SK-N-SH (cell line): ENCODE measurements around the gene CRYBG1. TPM values are rescaled to one million over a fixed set of nuclear protein-coding genes. Genes with fewer than 3 reads are reported as not detected.

ENCODE experiments used
- CTCF ChIA-PET: fragments of 300-600, 350-600 bp; formaldehyde crosslinking; extraction: SDS; loops from one replicate; lab custom pipeline; 2021; lab: Yijun Ruan, JAX
- POLR2A ChIA-PET: fragments of 350-600 bp; sonication (Branson Sonifier 250); formaldehyde crosslinking; extraction: SDS; loops from one replicate; lab custom pipeline; 2020; ENCODE audit warnings: antibody characterized with exemption, inconsistent platforms; lab: Yijun Ruan, JAX
- DNase-seq: peaks from one replicate; pipeline ENCODE4 v3.0.0; 2012
- H2AFZ ChIP-seq: fragments of 200-600 bp; sonication (generic); 2 replicates; pipeline ENCODE4 v1.8.1; 2016; ENCODE audit warnings: antibody characterized with exemption, mild to moderate bottlenecking, low read depth
- H3F3A ChIP-seq: fragments of 200-600 bp; sonication (generic); replicated peaks from 2 replicates; pipeline ENCODE3; 2016; ENCODE audit warnings: antibody characterized with exemption, mild to moderate bottlenecking; ENCODE audit not compliant: insufficient read depth
- H3K27ac ChIP-seq, 2 experiments: fragments of 200-500 bp in 1 of 2; fragments of 200-600 bp in 1 of 2; sonication (Bioruptor generic) in 1 of 2; sonication (generic), shearing (Covaris generic) in 1 of 2; 2 replicates each; pipeline versions ENCODE4 v1.5.1 to v1.6.1; 2014 to 2016; ENCODE audit warnings: low read depth in 2 of 2, inconsistent platforms in 1 of 2, low read length in 1 of 2, mild to moderate bottlenecking in 1 of 2, mixed read lengths in 1 of 2
- H3K27me3 ChIP-seq: fragments of 200-600 bp; sonication (generic), shearing (Covaris generic); 2 replicates; pipeline ENCODE4 v1.6.1; 2016; ENCODE audit warnings: mixed run types; ENCODE audit not compliant: insufficient read depth
- H3K36me3 ChIP-seq, 2 experiments: fragments of 200-500 bp in 1 of 2; fragments of 200-600 bp in 1 of 2; sonication (Bioruptor generic) in 1 of 2; sonication (generic) in 1 of 2; replicated peaks in 1 of 2; 2 replicates each; pipeline versions ENCODE3 to v1.5.1; 2014 to 2016; ENCODE audit warnings: low read length in 1 of 2, mild to moderate bottlenecking in 1 of 2; ENCODE audit not compliant: insufficient read depth in 2 of 2, control insufficient read depth in 1 of 2
- H3K4me1 ChIP-seq, 2 experiments: fragments of 200-500 bp in 1 of 2; fragments of 200-600 bp in 1 of 2; sonication (Bioruptor generic) in 1 of 2; sonication (generic), shearing (Covaris generic) in 1 of 2; 2 replicates each; pipeline versions ENCODE4 v1.5.1 to v1.6.1; 2014 to 2016; ENCODE audit warnings: low read depth in 1 of 2, low read length in 1 of 2, mixed run types in 1 of 2; ENCODE audit not compliant: insufficient read depth in 2 of 2, control insufficient read depth in 1 of 2
- H3K4me2 ChIP-seq: fragments of 200-600 bp; sonication (generic), shearing (Covaris generic); 2 replicates; pipeline ENCODE4 v1.6.1; 2017; ENCODE audit warnings: mixed run types
- H3K4me3 ChIP-seq, 2 experiments: fragments of 200-500 bp in 1 of 2; fragments of 200-600 bp in 1 of 2; sonication (Bioruptor generic) in 1 of 2; sonication (generic), shearing (Covaris generic) in 1 of 2; 2 replicates each; pipeline versions ENCODE4 v1.5.1 to v1.8.1; 2014 to 2016; ENCODE audit warnings: low read depth in 2 of 2, inconsistent platforms in 1 of 2, low read length in 1 of 2, mild to moderate bottlenecking in 1 of 2, mixed read lengths in 1 of 2, moderate library complexity in 1 of 2
- H3K79me2 ChIP-seq: fragments of 200-600 bp; sonication (generic); 2 replicates; pipeline ENCODE4 v1.8.1; 2017; ENCODE audit warnings: mild to moderate bottlenecking; ENCODE audit not compliant: insufficient read depth
- H3K9ac ChIP-seq: fragments of 200-600 bp; sonication (generic); 2 replicates; pipeline ENCODE4 v1.6.1; 2017; ENCODE audit warnings: mixed run types
- H3K9me2 ChIP-seq: fragments of 200-600 bp; sonication (generic); 2 replicates; pipeline ENCODE4 v1.6.1; 2017; ENCODE audit warnings: mixed run types
- H3K9me3 ChIP-seq: fragments of 200-600 bp; sonication (generic); 2 replicates; pipeline ENCODE4 v1.6.1; 2017; ENCODE audit warnings: mixed run types, mild to moderate bottlenecking, moderate library complexity
- H4K20me1 ChIP-seq: fragments of 200-600 bp; sonication (generic); 2 replicates; pipeline ENCODE4 v1.6.1; 2017; ENCODE audit warnings: mild to moderate bottlenecking, mixed run types; ENCODE audit not compliant: insufficient read depth
- CHD2 ChIP-seq: fragments of 150-350 bp; IDR thresholded peaks from 2 replicates; pipeline ENCODE4 v1.6.1; 2018; ENCODE audit warnings: low read length; ENCODE audit not compliant: partially characterized antibody
- ELF1 ChIP-seq: IDR thresholded peaks from 2 replicates; pipeline ENCODE4 v1.4.0; 2012
- EP300 ChIP-seq, 2 experiments: IDR thresholded peaks; 2 replicates each; pipeline versions ENCODE4 v1.4.0 to v1.6.1; 2012; ENCODE audit warnings: borderline replicate concordance in 1 of 2, low read depth in 1 of 2, low read length in 1 of 2
- JUND ChIP-seq: IDR thresholded peaks from 2 replicates; pipeline ENCODE4 v1.4.0; 2012
- MEF2A ChIP-seq: IDR thresholded peaks from 2 replicates; pipeline ENCODE4 v1.4.0; 2012; ENCODE audit warnings: low read depth, borderline replicate concordance
- NFIC ChIP-seq: IDR thresholded peaks from 2 replicates; pipeline ENCODE4 v1.4.0; 2012; ENCODE audit warnings: borderline replicate concordance
- RCOR1 ChIP-seq: fragments of 150-350 bp; IDR thresholded peaks from 2 replicates; pipeline ENCODE4 v1.6.1; 2017; ENCODE audit warnings: antibody characterized with exemption, low read length
- RFX5 ChIP-seq: IDR thresholded peaks from 2 replicates; pipeline ENCODE4 v1.6.1; 2012; ENCODE audit warnings: mild to moderate bottlenecking, improper control_type of control experiment, low read length
- SIN3A ChIP-seq: IDR thresholded peaks from 2 replicates; pipeline ENCODE4 v1.6.1; 2012; ENCODE audit warnings: low read depth, mild to moderate bottlenecking, low read length, moderate library complexity, borderline replicate concordance
- SMC3 ChIP-seq: IDR thresholded peaks from 2 replicates; pipeline ENCODE4 v1.6.1; 2012; ENCODE audit warnings: low read depth, low read length, improper control_type of control experiment
- TCF12 ChIP-seq: IDR thresholded peaks from 2 replicates; pipeline ENCODE4 v1.4.0; 2012
- WGBS: methylation state at CpG from one replicate; pipeline ENCODE4 v1.1.6; 2017; ENCODE audit warnings: low lambda C conversion rate; 5-methylcytosine and 5-hydroxymethylcytosine counted together
- polyA plus RNA-seq, 3 experiments: library from polyadenylated mRNA; depleted of rRNA; stranded (reverse); fragments of >200 nt; gene quantifications; 2 replicates each; pipeline ENCODE4 v1.2.3, GENCODE V29; 2012
- TF ChIP-seq, protein P1 (sequence below): IDR thresholded peaks from 2 replicates; pipeline ENCODE4; 2012
- TF ChIP-seq, protein P2 (sequence below): IDR thresholded peaks from 2 replicates; pipeline ENCODE4 v1.4.0; 2012; ENCODE audit warnings: low read depth
- TF ChIP-seq, protein P3 (sequence below): fragments of 200-600 bp; sonication (generic); IDR thresholded peaks from 2 replicates; pipeline ENCODE4 v1.6.1; 2017; ENCODE audit warnings: antibody characterized with exemption, mild to moderate bottlenecking, moderate library complexity
- TF ChIP-seq, protein P4 (sequence below): fragments of 150-350 bp; IDR thresholded peaks from 2 replicates; pipeline ENCODE4 v1.6.1; 2016; ENCODE audit warnings: mild to moderate bottlenecking, low read depth, low read length

The CRYBG1 gene
- polyA plus RNA-seq, 1 of the 3 experiments (the other 2 are of a cell fraction), result 13.8 TPM

DNA sequence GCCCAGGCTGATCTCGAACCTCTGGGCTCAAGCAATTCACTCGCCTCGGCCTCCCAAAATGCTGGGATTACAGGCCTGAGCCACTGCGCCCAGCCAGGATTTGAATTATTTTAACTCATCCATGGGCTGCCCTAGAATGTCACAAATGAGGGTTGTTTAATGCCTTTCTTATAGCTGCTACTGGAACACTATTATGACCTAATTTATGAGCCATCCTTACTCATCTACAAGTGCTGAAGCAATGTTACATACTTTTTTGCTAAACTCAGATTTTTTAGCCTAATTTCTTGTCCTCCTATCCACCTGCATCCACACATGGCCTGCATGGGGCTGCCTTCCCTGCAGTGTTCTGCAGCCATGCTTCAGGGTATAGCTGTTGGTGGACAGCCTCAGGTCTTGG, 208.9 kb downstream of the CRYBG1 start:
- WGBS, result 91% methylated on average over 4 of the region's 4 CpGs
- H3F3A ChIP-seq, result peaks cover 9% of the 10 kb centered on the region
- H3K27me3 ChIP-seq, result no peaks in the 10 kb centered on the region
- H2AFZ ChIP-seq, result no peak overlapping the region
- H4K20me1 ChIP-seq, result no peaks in the 10 kb centered on the region
- peaks cover 0 to 9% of the 10 kb centered on the region in 2 experiments; a peak in 2 of 4 replicates for H3K4me1 ChIP-seq
- H3K36me3 ChIP-seq, result peaks cover 43 to 55% of the 10 kb centered on the region in 2 experiments
- H3K9ac ChIP-seq, result no peak overlapping the region
- no peak overlapping the region for H3K4me3 ChIP-seq
- no peak overlapping the region for H3K4me2 ChIP-seq
- DNase-seq, result no peak
- no peaks in the 10 kb centered on the region for H3K79me2 ChIP-seq
- CTCF ChIA-PET, result interaction anchor here (1.0 to 10.4 kb wide), 7 partner anchors 124 to 423 kb away, joined by 3 to 85 read pairs (median 3); no protein-coding TSS in a partner anchor
- H3K9me2 ChIP-seq, result no peaks in the 10 kb centered on the region
- no peaks in the 10 kb centered on the region for H3K9me3 ChIP-seq
- TF ChIP-seq ELF1 (no peak), TCF12 (no peak), EP300 (IDR thresholded peaks at IDR 0.05; ENCODE audit: borderline replicate concordance in 1 of 2, low read depth in 1 of 2, low read length in 1 of 2) (no peak)
- TF ChIP-seq, protein P1, sequence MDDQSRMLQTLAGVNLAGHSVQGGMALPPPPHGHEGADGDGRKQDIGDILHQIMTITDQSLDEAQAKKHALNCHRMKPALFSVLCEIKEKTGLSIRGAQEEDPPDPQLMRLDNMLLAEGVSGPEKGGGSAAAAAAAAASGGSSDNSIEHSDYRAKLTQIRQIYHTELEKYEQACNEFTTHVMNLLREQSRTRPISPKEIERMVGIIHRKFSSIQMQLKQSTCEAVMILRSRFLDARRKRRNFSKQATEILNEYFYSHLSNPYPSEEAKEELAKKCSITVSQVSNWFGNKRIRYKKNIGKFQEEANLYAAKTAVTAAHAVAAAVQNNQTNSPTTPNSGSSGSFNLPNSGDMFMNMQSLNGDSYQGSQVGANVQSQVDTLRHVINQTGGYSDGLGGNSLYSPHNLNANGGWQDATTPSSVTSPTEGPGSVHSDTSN, result no peak
- TF ChIP-seq, all 33 proteins: peak for 0
- POLR2A ChIA-PET, result no interaction called here
- no peak overlapping the region for H3K27ac ChIP-seq

DNA sequence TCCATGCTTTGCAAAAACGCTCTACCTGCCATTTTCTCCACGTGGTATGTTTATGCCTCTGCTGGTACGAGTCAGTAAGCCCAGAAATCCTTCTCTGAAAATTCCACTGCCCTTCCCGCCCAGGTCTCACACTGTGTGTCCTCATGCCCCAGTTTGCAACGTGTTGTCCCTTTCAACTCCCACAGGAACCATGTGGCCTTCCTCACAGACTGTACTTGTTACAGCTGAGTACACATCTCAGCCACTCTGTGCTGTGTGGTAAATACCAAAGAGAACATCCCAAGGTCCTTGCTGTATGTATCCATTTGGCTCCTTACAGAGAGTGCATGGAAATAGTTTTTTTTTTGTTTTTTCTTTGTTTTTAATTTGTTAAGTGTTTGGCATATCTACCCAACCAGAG, 211.9 kb downstream of the CRYBG1 start:
- POLR2A ChIA-PET, result no interaction called here
- Histone ChIP-seq H3K9ac (no peak overlapping the region), H3K9me3 (no peaks in the 10 kb centered on the region)

GRCh38 chr6:106572875-106573585, 212.5 kb downstream of the CRYBG1 start:
- H3K4me3 ChIP-seq, result no peak overlapping the region
- POLR2A ChIA-PET, result no interaction called here
- no peak for DNase-seq
- no peaks in the 10 kb centered on the region for H4K20me1 ChIP-seq
- H3K9me2 ChIP-seq, result no peaks in the 10 kb centered on the region
- 99% methylated on average over 6 of the region's 6 CpGs for WGBS
- no peaks in the 10 kb centered on the region for H3K9me3 ChIP-seq
- H3K4me1 ChIP-seq, result peaks cover 0 to 8% of the 10 kb centered on the region in 2 experiments; a peak in 2 of 4 replicates
- no peaks in the 10 kb centered on the region for H3F3A ChIP-seq
- H3K9ac ChIP-seq, result no peak overlapping the region
- no peaks in the 10 kb centered on the region for H3K79me2 ChIP-seq
- no peak overlapping the region for H2AFZ ChIP-seq
- H3K4me2 ChIP-seq, result no peak overlapping the region
- peaks cover 25 to 30% of the 10 kb centered on the region in 2 experiments for H3K36me3 ChIP-seq
- no peak overlapping the region for H3K27ac ChIP-seq
- H3K27me3 ChIP-seq, result no peaks in the 10 kb centered on the region
- CTCF ChIA-PET, result interaction anchor here (0.8 to 10.4 kb wide), 5 partner anchors 16 to 408 kb away, joined by 3 to 85 read pairs (median 4); no protein-coding TSS in a partner anchor
- TF ChIP-seq, protein P2, sequence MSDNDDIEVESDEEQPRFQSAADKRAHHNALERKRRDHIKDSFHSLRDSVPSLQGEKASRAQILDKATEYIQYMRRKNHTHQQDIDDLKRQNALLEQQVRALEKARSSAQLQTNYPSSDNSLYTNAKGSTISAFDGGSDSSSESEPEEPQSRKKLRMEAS, result no peak
- TF ChIP-seq, protein P3, sequence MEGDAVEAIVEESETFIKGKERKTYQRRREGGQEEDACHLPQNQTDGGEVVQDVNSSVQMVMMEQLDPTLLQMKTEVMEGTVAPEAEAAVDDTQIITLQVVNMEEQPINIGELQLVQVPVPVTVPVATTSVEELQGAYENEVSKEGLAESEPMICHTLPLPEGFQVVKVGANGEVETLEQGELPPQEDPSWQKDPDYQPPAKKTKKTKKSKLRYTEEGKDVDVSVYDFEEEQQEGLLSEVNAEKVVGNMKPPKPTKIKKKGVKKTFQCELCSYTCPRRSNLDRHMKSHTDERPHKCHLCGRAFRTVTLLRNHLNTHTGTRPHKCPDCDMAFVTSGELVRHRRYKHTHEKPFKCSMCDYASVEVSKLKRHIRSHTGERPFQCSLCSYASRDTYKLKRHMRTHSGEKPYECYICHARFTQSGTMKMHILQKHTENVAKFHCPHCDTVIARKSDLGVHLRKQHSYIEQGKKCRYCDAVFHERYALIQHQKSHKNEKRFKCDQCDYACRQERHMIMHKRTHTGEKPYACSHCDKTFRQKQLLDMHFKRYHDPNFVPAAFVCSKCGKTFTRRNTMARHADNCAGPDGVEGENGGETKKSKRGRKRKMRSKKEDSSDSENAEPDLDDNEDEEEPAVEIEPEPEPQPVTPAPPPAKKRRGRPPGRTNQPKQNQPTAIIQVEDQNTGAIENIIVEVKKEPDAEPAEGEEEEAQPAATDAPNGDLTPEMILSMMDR, result no peak
- no peak for TF ChIP-seq CHD2
- TF ChIP-seq, protein P4, sequence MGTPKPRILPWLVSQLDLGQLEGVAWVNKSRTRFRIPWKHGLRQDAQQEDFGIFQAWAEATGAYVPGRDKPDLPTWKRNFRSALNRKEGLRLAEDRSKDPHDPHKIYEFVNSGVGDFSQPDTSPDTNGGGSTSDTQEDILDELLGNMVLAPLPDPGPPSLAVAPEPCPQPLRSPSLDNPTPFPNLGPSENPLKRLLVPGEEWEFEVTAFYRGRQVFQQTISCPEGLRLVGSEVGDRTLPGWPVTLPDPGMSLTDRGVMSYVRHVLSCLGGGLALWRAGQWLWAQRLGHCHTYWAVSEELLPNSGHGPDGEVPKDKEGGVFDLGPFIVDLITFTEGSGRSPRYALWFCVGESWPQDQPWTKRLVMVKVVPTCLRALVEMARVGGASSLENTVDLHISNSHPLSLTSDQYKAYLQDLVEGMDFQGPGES, result no peak
- TF ChIP-seq, protein P1, result no peak
- TF ChIP-seq MEF2A, result no peak
- TF ChIP-seq NFIC, result no peak
- TF ChIP-seq SIN3A, result no peak
- no peak for TF ChIP-seq ELF1
- TF ChIP-seq JUND, result no peak
- TF ChIP-seq SMC3, result no peak
- no peak for TF ChIP-seq RFX5
- no peak for TF ChIP-seq RCOR1

More for the DNA sequence above, 211.9 kb downstream of the CRYBG1 start:
- no peak overlapping the region for H3K4me2 ChIP-seq
- TF ChIP-seq SMC3, result no peak
- no peaks in the 10 kb centered on the region for H3K27me3 ChIP-seq
- no peak overlapping the region for H2AFZ ChIP-seq
- no peak overlapping the region for H3K4me3 ChIP-seq
- H3K9me2 ChIP-seq, result no peaks in the 10 kb centered on the region
- no peaks in the 10 kb centered on the region for H3F3A ChIP-seq
- 89% methylated on average over 5 of the region's 5 CpGs for WGBS
- H3K36me3 ChIP-seq, result peaks cover 27 to 34% of the 10 kb centered on the region in 2 experiments
- H3K79me2 ChIP-seq, result no peaks in the 10 kb centered on the region
- CTCF ChIA-PET, result interaction anchor here (1.1 to 10.4 kb wide), 3 partner anchors 15 to 409 kb away, joined by 3 to 85 read pairs (median 17); no protein-coding TSS in a partner anchor
- no peak overlapping the region for H3K27ac ChIP-seq
- H4K20me1 ChIP-seq, result no peaks in the 10 kb centered on the region
- H3K4me1 ChIP-seq, result peaks cover 0 to 9% of the 10 kb centered on the region in 2 experiments; a peak in 2 of 4 replicates
- DNase-seq, result no peak
